A673 (cell line): ENCODE data around the gene BASP1. TPM values are rescaled to one million over a fixed set of nuclear protein-coding genes. Genes with fewer than 3 reads are reported as not detected.

ENCODE experiments used
- BruUV-seq: library from RNA; stranded (reverse); fragments of 400-500 nt; replicated peaks from 2 replicates; lab custom pipeline; 2021; lab: Mats Ljungman, UMichigan
- CTCF ChIA-PET: fragments of 300-600 bp; sonication (Branson Sonifier 250); formaldehyde crosslinking; loops from one replicate; lab custom pipeline; 2022; ENCODE audit warnings: antibody characterized with exemption; lab: Charles Lee
- POLR2A ChIA-PET: fragments of 300-600 bp; sonication (Branson Sonifier 250); formaldehyde crosslinking; loops from one replicate; lab custom pipeline; 2022; ENCODE audit warnings: antibody characterized with exemption; ENCODE audit not compliant: low non-redundant PET; lab: Charles Lee
- DNase-seq: peaks from one replicate; pipeline ENCODE4 v3.0.0-alpha.2; 2015; ENCODE audit warnings: low spot score
- H3K27ac ChIP-seq: fragments of 200-600 bp; sonication (generic); 2 replicates; pipeline ENCODE4 v1.5.1; 2016; ENCODE audit warnings: mixed run types, low read depth, mild to moderate bottlenecking, mixed read lengths, antibody characterized with exemption, low read length; ENCODE audit not compliant: poor library complexity, severe bottlenecking
- H3K27me3 ChIP-seq: fragments of 200-600 bp; sonication (generic); replicated peaks from 2 replicates; pipeline ENCODE4 v1.6.1; 2017; ENCODE audit warnings: mixed run types, low read depth, mild to moderate bottlenecking, mixed read lengths, antibody characterized with exemption, low read length; ENCODE audit not compliant: insufficient read depth, poor library complexity
- H3K36me3 ChIP-seq: fragments of 200-600 bp; sonication (generic); 2 replicates; pipeline ENCODE4 v1.6.1; 2016; ENCODE audit warnings: mixed run types, mild to moderate bottlenecking, mixed read lengths, antibody characterized with exemption, low read length; ENCODE audit not compliant: insufficient read depth, poor library complexity, severe bottlenecking
- H3K4me1 ChIP-seq: fragments of 200-600 bp; sonication (generic); 2 replicates; pipeline ENCODE4 v1.6.1; 2017; ENCODE audit warnings: mixed run types, mild to moderate bottlenecking, mixed read lengths, antibody characterized with exemption, low read length; ENCODE audit not compliant: insufficient read depth, poor library complexity, severe bottlenecking
- H3K4me3 ChIP-seq: fragments of 200-600 bp; sonication (generic); 2 replicates; pipeline ENCODE4 v1.5.1; 2016; ENCODE audit warnings: low read depth, mixed run types, mild to moderate bottlenecking, mixed read lengths, low read length; ENCODE audit not compliant: poor library complexity, severe bottlenecking
- H3K9me3 ChIP-seq: fragments of 200-600 bp; sonication (generic); 2 replicates; pipeline ENCODE4 v1.6.1; 2016; ENCODE audit warnings: mixed run types, low read depth, mild to moderate bottlenecking, mixed read lengths, antibody characterized with exemption, low read length; ENCODE audit not compliant: poor library complexity, severe bottlenecking
- EZH2 ChIP-seq: fragments of 200-600 bp; sonication (generic); IDR thresholded peaks from 2 replicates; pipeline ENCODE4 v1.6.1; 2017; ENCODE audit warnings: borderline replicate concordance, low read depth, mild to moderate bottlenecking, mixed read lengths, antibody characterized with exemption, low read length; ENCODE audit not compliant: poor library complexity, severe bottlenecking
- intact Hi-C: fragments of 100-400 bp; cut with micrococcal nuclease; formaldehyde crosslinking; loops from one replicate; pipeline ENCODE4 v1.10.0; 2022; ENCODE audit not compliant: unreplicated experiment
- total RNA-seq: library from RNA; stranded (reverse); gene quantifications from 2 replicates; pipeline ENCODE4 v1.2.3, GENCODE V29; 2021
- TF ChIP-seq, protein P1 (sequence below): fragments of 300-800, 200-600 bp; sonication (generic); conservative IDR thresholded peaks from 2 replicates; pipeline ENCODE4 v1.5.1; 2017; ENCODE audit warnings: low read depth, mild to moderate bottlenecking, antibody characterized with exemption, low read length, moderate library complexity, mixed read lengths

The BASP1 gene
- total RNA-seq, 1 experiment from 2014 or later = 394 TPM

DNA sequence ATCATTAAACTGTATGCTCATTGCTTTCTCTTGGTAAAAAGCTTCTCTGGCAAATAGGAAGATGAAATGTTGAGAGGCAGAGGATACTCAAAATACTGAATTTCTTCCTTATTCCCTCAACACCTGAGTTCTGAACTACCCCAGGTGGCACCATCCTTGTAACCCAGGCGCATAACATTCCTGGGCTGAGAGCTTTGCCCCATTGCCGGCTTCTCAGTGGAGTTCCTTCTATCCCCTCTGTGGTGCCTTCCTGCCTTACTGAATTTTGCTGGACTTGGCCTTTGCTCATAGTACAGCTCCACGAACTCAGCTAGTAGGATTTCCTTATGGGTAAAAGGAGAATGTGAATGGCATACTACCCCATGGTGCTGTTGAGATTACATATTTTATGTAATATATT is 54.7 kb downstream of the BASP1 start:
- Histone ChIP-seq H3K27me3 (no peaks in the 10 kb centered on the region), H3K27ac (peak overlapping the region; percentile 54), H3K4me3 (no peak overlapping the region), H3K4me1 (peaks cover 38% of the 10 kb centered on the region), H3K9me3 (no peaks in the 10 kb centered on the region), H3K36me3 (peaks cover 46% of the 10 kb centered on the region)
- intact Hi-C loops = no loop called here
- DNase-seq = no peak
- BruUV-seq = no TSS peak
- ChIA-PET POLR2A (no interaction called here), CTCF (no interaction called here)
- TF ChIP-seq, protein P1, sequence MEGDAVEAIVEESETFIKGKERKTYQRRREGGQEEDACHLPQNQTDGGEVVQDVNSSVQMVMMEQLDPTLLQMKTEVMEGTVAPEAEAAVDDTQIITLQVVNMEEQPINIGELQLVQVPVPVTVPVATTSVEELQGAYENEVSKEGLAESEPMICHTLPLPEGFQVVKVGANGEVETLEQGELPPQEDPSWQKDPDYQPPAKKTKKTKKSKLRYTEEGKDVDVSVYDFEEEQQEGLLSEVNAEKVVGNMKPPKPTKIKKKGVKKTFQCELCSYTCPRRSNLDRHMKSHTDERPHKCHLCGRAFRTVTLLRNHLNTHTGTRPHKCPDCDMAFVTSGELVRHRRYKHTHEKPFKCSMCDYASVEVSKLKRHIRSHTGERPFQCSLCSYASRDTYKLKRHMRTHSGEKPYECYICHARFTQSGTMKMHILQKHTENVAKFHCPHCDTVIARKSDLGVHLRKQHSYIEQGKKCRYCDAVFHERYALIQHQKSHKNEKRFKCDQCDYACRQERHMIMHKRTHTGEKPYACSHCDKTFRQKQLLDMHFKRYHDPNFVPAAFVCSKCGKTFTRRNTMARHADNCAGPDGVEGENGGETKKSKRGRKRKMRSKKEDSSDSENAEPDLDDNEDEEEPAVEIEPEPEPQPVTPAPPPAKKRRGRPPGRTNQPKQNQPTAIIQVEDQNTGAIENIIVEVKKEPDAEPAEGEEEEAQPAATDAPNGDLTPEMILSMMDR = no peak
- TF ChIP-seq EZH2 = no peak

GRCh38 chr5:17275289-17276158 is 58.1 kb downstream of the BASP1 start:
- CTCF ChIA-PET = no interaction called here
- Histone ChIP-seq H3K4me1 (peaks cover 55% of the 10 kb centered on the region), H3K4me3 (no peak overlapping the region), H3K9me3 (no peaks in the 10 kb centered on the region), H3K27me3 (no peaks in the 10 kb centered on the region), H3K36me3 (peaks cover 39% of the 10 kb centered on the region), H3K27ac (no peak overlapping the region)
- no TSS peak for BruUV-seq
- intact Hi-C loops = no loop called here
- no peak for DNase-seq
- POLR2A ChIA-PET = no interaction called here
- TF ChIP-seq, protein P1 = no peak
- no peak for TF ChIP-seq EZH2

DNA sequence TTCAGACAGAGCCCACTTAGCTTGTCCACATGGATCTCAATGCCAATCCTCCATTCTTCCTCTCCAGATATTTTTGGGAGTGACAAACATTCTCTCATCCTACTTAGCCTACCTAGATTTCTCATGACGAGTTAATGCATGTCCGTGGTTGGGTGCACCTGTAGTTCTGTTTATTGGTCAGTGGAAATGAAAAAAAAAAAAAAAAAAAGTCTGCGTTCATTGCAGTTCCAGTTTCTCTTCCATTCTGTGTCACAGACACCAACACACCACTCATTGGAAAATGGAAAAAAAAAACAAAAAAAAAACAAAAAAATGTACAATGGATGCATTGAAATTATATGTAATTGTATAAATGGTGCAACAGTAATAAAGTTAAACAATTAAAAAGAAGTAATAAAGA is 59.0 kb downstream of the BASP1 start:
- ChIA-PET POLR2A (no interaction called here), CTCF (no interaction called here)
- Histone ChIP-seq H3K27ac (no peak overlapping the region), H3K9me3 (no peaks in the 10 kb centered on the region), H3K27me3 (no peaks in the 10 kb centered on the region), H3K36me3 (peaks cover 38% of the 10 kb centered on the region), H3K4me1 (peaks cover 62% of the 10 kb centered on the region), H3K4me3 (no peak overlapping the region)
- DNase-seq = no peak
- intact Hi-C loops = no loop called here
- no TSS peak for BruUV-seq
- no peak for TF ChIP-seq EZH2
- TF ChIP-seq, protein P1 = no peak
